Measurements from ENCODE around the gene SH3BGRL2.

DNA sequence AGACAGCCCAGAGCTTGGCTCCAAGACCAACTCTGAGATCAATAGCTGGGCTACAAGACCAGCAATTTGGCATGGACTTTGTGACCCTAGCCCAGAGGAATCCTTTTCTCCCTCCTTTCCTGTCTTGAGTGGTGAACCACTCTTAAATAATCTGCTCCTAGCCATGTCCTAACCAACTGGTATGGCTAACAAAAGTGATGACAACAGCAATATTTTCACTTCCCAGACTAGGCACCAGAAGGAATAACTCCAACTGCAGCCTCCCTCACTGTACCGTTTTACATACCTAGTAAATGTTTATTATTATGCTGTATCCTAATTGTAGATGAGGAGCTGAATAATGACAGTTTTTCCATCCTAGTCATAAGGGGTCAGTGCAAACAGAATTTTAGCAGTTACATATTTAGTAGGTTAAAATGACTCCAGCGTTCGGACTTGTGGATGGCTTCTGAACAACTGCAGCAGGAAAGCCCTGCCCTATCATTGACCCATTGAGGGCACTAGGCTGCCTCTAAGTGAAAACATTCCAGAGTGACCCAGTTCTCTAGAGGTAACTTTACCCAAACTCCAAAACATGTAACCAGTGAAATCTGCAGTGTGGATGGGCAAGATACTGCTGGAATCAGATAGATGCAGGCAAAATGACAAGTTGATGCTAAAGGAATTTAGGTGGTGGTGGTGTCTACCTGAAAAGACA, 77.1 kb downstream of the SH3BGRL2 start:
- TF ChIP-seq, protein P1, sequence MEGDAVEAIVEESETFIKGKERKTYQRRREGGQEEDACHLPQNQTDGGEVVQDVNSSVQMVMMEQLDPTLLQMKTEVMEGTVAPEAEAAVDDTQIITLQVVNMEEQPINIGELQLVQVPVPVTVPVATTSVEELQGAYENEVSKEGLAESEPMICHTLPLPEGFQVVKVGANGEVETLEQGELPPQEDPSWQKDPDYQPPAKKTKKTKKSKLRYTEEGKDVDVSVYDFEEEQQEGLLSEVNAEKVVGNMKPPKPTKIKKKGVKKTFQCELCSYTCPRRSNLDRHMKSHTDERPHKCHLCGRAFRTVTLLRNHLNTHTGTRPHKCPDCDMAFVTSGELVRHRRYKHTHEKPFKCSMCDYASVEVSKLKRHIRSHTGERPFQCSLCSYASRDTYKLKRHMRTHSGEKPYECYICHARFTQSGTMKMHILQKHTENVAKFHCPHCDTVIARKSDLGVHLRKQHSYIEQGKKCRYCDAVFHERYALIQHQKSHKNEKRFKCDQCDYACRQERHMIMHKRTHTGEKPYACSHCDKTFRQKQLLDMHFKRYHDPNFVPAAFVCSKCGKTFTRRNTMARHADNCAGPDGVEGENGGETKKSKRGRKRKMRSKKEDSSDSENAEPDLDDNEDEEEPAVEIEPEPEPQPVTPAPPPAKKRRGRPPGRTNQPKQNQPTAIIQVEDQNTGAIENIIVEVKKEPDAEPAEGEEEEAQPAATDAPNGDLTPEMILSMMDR (IDR thresholded peaks at IDR 0.05): no peak
- no peak for TF ChIP-seq EZH2 (IDR thresholded peaks at IDR 0.05; ENCODE audit: borderline replicate concordance, insufficient read depth, low read depth, low read length, poor library complexity, severe bottlenecking)

Data from B cell (primary cell).